Posterior cingulate gyrus (tissue), 11 donors: ENCODE measurements around the gene SRSF11.
"Not testable (repeated sequence)": the region's sequence is repeated elsewhere in the genome, so short reads cannot be mapped to it uniquely, and the experiment has no call there.

ENCODE experiments used
- DNase-seq, 10 donors: peaks; one replicate each; pipeline versions ENCODE4 v3.0.0 to v3.0.0-alpha.2; 2020 to 2021; ENCODE audit warnings: mixed read lengths in 3 of 10
- intact Hi-C: fragments of 100-400 bp; cut with DNase I; formaldehyde crosslinking; loops from one replicate; pipeline ENCODE4 v1.15.1; 2023

The SRSF11 gene, protein sequence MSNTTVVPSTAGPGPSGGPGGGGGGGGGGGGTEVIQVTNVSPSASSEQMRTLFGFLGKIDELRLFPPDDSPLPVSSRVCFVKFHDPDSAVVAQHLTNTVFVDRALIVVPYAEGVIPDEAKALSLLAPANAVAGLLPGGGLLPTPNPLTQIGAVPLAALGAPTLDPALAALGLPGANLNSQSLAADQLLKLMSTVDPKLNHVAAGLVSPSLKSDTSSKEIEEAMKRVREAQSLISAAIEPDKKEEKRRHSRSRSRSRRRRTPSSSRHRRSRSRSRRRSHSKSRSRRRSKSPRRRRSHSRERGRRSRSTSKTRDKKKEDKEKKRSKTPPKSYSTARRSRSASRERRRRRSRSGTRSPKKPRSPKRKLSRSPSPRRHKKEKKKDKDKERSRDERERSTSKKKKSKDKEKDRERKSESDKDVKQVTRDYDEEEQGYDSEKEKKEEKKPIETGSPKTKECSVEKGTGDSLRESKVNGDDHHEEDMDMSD

DNA sequence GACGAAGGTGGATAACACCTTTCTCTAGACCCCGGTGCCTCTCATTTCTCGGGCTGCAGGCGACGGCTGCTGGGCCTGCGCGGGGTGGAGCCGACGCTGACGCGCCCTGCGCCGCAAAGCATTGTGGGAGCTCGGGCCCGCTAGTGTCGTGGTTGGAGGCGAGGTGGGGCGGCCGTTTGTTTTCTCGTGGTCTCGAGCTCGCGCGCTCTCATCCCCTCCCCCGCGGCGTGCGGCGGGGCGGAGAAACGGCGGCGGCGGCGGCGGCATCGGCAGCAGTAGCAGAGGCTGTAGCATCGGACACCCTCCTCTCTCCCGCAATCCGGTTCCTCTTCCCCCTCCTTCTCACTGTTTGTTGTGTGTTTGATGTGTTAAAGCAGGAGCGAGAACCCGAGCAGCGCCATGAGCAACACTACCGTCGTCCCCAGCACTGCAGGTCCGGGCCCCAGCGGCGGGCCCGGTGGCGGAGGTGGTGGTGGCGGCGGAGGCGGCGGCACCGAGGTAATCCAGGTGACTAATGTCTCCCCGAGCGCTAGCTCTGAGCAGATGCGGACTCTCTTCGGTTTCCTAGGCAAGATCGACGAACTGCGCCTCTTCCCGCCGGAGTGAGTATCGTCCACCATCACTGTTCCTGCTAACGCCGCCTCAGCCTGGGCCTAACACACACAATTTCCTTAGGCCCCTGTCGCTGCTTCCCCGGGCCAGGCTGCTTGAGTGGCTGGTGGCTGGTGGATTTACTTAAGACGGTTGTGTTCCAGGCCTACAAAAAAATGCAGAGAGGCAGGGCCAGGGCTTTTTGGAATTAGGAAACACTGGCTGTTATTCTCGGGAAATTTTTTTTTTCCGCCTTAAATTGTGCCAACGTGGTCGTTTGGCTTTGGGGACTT, at the start of gene SRSF11:
Gene SRSF11, plus strand, starts transcription at position 143 of the 884 bp plus-strand sequence. Its CDS starts 257 bp downstream, at position 400.
- intact Hi-C loops: loop anchor here (2.0 kb wide), 2 partner anchors 15 to 131 kb away; no protein-coding TSS in a partner anchor
- DNase-seq: peak; percentile 93 to 99 (median 96)

DNA sequence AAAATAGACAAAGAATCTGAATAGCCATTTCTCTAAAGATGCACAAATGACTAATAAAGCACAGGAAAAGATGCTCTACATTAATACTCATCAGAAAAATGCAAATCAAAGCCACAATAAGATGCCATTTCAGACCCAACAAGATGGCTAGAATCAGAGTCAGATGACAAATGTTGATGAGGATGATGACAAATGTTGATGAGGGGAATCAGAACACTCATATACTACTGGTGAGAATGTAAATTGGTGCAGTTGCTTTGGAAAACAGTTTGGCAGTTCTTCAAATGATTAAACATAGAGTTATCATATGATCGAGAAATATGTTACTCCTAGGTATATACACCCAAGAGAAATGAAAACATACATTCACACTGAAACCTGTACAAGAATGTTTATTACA, 49.7 kb upstream of the SRSF11 start:
- intact Hi-C loops: no loop called here

DNA sequence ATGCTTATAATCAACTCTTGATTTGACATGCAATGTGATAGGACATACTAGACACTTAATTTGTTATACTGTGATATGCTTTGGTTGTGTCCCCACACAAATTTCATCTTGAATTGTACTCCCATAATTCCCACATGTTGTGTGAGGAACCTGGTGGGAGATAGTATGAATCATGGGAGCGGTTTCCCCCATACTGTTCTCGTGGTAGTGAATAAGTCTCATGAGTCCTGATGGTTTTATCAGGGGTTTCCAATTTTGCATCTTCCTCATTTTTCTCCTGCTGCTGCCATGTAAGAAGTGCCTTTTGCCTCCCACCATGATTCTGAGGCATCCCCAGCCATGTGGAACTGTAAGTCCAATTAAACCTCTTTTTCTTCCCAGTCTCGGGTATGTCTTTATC, 36.0 kb upstream of the SRSF11 start:
- DNase-seq, intact Hi-C loops: not testable (repeated sequence)

More for the DNA sequence above, 49.7 kb upstream of the SRSF11 start:
- DNase-seq: no peak

DNA sequence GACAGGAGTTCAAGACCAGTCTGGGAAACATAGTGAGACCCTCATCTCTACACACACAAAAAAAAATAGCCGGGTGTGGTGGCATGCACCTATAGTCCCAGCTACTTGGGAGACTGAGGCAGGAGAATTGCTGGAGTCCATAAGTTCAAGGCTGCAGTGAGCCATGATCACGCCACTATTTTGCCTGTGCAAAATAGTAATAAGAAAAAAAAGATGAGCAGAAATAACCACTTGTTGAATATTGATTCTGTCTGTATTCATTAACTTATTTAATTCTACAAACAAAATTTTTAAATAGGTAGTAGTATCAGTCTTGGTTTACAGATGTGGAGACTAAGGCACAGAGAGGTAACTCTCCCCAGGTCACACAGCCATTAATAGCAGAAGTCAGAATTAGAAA, 32.7 kb upstream of the SRSF11 start:
- no peak for DNase-seq
- intact Hi-C loops: no loop called here

DNA sequence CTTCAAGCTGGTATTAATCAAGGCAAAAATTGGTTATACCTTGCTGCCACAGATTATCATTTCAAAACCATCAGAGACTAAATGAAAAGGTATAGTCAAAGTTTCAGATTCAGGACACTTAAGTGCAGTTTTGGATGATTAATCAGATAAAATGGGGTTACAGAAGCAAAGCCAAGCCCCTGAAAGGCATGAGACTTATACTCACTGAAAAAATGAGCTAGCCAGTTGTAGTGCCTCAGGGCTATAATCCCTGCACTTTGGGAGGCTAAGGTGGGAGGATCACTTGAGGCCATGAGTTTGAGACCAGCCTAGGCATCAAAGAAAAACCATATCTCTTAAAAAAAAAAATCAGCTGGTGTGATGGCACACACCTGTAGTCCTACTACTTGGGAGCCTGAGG, 31.0 kb upstream of the SRSF11 start:
- DNase-seq: no peak
- intact Hi-C loops: loop anchor here (5.0 kb wide), 1 partner anchor 603 kb away; no protein-coding TSS in a partner anchor

- intact Hi-C loops: loop anchor here (5.0 kb wide), 1 partner anchor 605 kb away; no protein-coding TSS in a partner anchor
- not testable (repeated sequence) for DNase-seq
Measured at GRCh38 chr1:70192446-70192845, 28.7 kb upstream of the SRSF11 start.

GRCh38 chr1:70194601-70195000, 26.6 kb upstream of the SRSF11 start:
- intact Hi-C loops: loop anchor here (5.0 kb wide), 1 partner anchor 607 kb away; no protein-coding TSS in a partner anchor
- DNase-seq: no peak

- intact Hi-C loops: no loop called here
- DNase-seq: no peak
Measured at GRCh38 chr1:70195342-70195741, 25.8 kb upstream of the SRSF11 start.

GRCh38 chr1:70196333-70196732, 24.8 kb upstream of the SRSF11 start:
- intact Hi-C loops: no loop called here
- DNase-seq: no peak

- DNase-seq: peak in 1 of 10 donors; percentile 10
- intact Hi-C loops: no loop called here
Measured at GRCh38 chr1:70200065-70200464, 21.1 kb upstream of the SRSF11 start.

GRCh38 chr1:70202173-70202758, 18.9 kb upstream of the SRSF11 start:
- DNase-seq: no peak
- intact Hi-C loops: no loop called here

- intact Hi-C loops: loop anchor here (2.0 kb wide), 1 partner anchor 209 kb away; no protein-coding TSS in a partner anchor
Measured at GRCh38 chr1:70204139-70204538, 17.0 kb upstream of the SRSF11 start.

GRCh38 chr1:70204600-70204999, 16.6 kb upstream of the SRSF11 start:
- intact Hi-C loops: loop anchor here (2.0 kb wide), 1 partner anchor 208 kb away; no protein-coding TSS in a partner anchor
- no peak for DNase-seq

More at GRCh38 chr1:70204139-70204538, 17.0 kb upstream of the SRSF11 start:
- no peak for DNase-seq

- no peak for DNase-seq
- intact Hi-C loops: loop anchor here (2.0 to 5.0 kb wide), 2 partner anchors 208 to 877 kb away; partner anchors contain the start of gene ZRANB2
Measured at GRCh38 chr1:70205071-70205433, 16.1 kb upstream of the SRSF11 start.

DNA sequence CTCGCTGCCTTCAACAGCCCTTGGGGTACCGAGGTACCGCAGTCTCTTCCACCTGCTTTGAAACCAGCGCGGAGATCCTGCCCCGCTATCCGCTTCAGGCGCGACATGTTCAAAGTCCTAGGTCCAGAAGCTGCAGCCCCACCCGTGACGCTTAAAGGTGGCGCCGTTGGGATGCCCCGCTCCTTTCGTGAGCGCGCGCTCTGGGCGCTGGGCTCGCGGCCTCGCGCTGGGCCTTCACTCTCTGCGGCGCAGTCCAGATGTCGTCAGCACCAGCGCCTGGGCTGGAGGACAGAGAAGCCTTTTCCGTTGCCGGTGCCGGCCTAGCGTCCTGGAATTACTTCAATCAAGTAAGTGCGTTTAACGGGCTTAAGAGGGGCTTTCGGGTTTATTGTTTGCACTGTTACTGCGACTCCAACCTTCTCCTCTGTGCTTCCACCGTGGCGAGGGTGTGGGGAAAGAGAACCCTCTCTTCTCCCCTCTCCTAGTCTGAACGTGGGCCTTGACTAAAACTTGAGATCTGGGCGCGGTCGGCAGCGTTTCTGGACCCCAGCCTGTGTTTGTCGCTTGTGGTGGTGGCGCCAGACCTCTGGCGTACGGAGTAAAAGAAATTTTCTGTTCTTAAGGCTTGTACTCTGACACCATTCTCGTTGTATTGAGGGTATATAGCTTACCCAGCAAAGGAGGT, 15.6 kb upstream of the SRSF11 start, which contains the start of gene LRRC40:
Gene LRRC40, minus strand, starts transcription at position 146 of the 685 bp plus-strand sequence. Its CDS starts 39 bp downstream, at position 107.
- intact Hi-C loops: loop anchor here (2.0 to 5.0 kb wide), 3 partner anchors 15 to 877 kb away; partner anchors contain the start of genes SRSF11 and ZRANB2
- DNase-seq: peak; percentile 94 to 99 (median 97)

DNA sequence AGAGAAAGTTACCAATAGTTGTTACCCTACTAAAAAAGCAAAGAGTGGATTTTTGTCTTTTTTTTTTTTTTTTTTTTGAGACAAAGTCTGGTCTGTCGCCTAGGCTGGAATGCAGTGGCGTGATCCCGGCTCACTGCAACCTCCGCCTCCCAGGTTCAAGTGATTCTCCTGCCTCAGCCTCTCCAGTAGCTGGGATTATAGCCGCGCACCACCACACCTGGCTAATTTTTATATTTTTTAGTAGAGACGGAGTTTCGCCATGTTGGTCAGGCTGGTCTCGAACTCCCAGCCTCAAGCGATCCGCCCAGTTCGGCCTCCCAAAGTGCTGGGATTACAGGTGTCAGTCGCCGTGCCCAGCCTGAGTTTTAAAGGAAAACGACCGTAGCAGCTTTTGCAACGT, 14.3 kb upstream of the SRSF11 start:
- DNase-seq: not testable (repeated sequence)
- intact Hi-C loops: loop anchor here (2.0 to 5.0 kb wide), 2 partner anchors 14 to 875 kb away; partner anchors contain the start of genes SRSF11 and ZRANB2

DNA sequence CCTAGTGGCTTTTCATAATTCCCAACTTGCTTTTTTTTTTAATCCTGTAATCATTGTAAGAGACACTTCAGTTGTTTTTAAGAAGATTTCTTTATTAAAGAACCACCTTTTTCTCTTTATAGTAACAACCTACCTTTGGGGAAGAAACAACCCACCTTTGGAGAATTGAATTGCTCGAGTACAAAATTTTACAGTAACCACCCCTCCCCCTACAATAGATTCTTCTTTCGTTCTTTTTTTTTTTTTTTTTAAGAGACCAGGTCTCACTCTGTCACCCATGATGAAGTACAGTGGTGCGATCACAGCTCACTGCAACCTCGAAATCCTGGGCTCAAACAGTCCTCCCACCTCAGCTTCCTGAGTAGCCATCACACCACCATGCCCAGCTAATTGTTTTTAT, 13.7 kb upstream of the SRSF11 start:
- intact Hi-C loops: loop anchor here (2.0 to 5.0 kb wide), 2 partner anchors 13 to 875 kb away; partner anchors contain the start of genes SRSF11 and ZRANB2

DNA sequence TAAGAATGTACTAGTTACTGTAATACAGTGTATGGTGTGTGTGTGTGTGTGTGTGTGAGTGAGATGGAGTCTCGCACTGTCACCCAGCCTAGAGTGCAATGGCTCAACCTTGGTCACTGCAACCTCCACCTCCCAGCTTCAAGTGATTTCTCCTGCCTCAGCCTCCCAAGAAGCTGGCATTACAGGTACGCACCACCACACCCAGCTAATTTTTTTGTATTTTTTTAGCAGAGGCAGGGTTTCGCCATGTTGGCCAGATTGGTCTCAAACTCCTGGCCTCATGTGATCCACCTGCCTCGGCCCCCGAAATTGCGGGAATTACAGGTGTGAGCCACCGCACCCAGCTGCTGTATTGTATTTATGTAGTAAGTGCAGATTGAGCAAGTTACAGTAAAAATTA, 12.9 kb upstream of the SRSF11 start:
- no peak for DNase-seq
- intact Hi-C loops: loop anchor here (5.0 kb wide), 1 partner anchor 874 kb away; the partner anchor contains the start of gene ZRANB2

More for the DNA sequence above, 13.7 kb upstream of the SRSF11 start:
- DNase-seq: no peak

- intact Hi-C loops: no loop called here
Measured at GRCh38 chr1:70210820-70211219, 10.4 kb upstream of the SRSF11 start.

More at GRCh38 chr1:70210820-70211219, 10.4 kb upstream of the SRSF11 start:
- no peak for DNase-seq
